PC-9 (cell line): ENCODE data around the gene LXN. TPM values are rescaled to one million over a fixed set of nuclear protein-coding genes. Genes with fewer than 3 reads are reported as not detected.

Source experiments
- BruUV-seq: library from RNA; stranded (reverse); fragments of 400-500 nt; replicated peaks from 2 replicates; lab custom pipeline; 2021; lab: Mats Ljungman, UMichigan
- CTCF ChIA-PET: fragments of 300-600 bp; sonication (Branson Sonifier 250); formaldehyde crosslinking; loops from one replicate; lab custom pipeline; 2022; ENCODE audit warnings: antibody characterized with exemption; lab: Charles Lee
- POLR2A ChIA-PET: fragments of 300-600 bp; sonication (Branson Sonifier 250); formaldehyde crosslinking; loops from one replicate; lab custom pipeline; 2022; ENCODE audit warnings: antibody characterized with exemption; ENCODE audit not compliant: unreplicated experiment; lab: Charles Lee
- DNase-seq, 2 experiments: peaks; one replicate each; pipeline versions ENCODE4 v3.0.0 to v3.0.0-alpha.2; 2015 to 2022; ENCODE audit warnings: mixed read lengths in 1 of 2
- H2AFZ ChIP-seq: fragments of 200-600 bp; sonication (generic); 2 replicates; pipeline ENCODE4 v1.8.1; 2017; ENCODE audit warnings: antibody characterized with exemption
- H3F3A ChIP-seq: fragments of 200-600 bp; sonication (generic); 2 replicates; pipeline ENCODE4 v1.8.1; 2017; ENCODE audit warnings: antibody characterized with exemption, mild to moderate bottlenecking, low read depth; ENCODE audit not compliant: insufficient read depth
- H3K27ac ChIP-seq: fragments of 200-600 bp; sonication (generic); 2 replicates; pipeline ENCODE4 v1.6.1; 2016; ENCODE audit warnings: mixed run types
- H3K27me3 ChIP-seq: fragments of 200-600 bp; sonication (generic); 2 replicates; pipeline ENCODE4 v1.6.1; 2016; ENCODE audit warnings: low read depth, mixed run types; ENCODE audit not compliant: insufficient read depth
- H3K36me3 ChIP-seq: fragments of 200-600 bp; sonication (generic); 2 replicates; pipeline ENCODE4 v1.6.1; 2016; ENCODE audit warnings: low read depth, mixed run types
- H3K4me1 ChIP-seq: fragments of 200-600 bp; sonication (generic); replicated peaks from 2 replicates; pipeline ENCODE4 v1.6.1; 2016; ENCODE audit warnings: mixed run types; ENCODE audit not compliant: insufficient read depth
- H3K4me2 ChIP-seq: fragments of 200-600 bp; sonication (generic); 2 replicates; pipeline ENCODE4 v1.6.1; 2017; ENCODE audit warnings: mixed run types
- H3K4me3 ChIP-seq: fragments of 200-600 bp; sonication (generic); 2 replicates; pipeline ENCODE4 v1.6.1; 2016; ENCODE audit warnings: mixed run types
- H3K79me2 ChIP-seq: fragments of 200-600 bp; sonication (generic); 2 replicates; pipeline ENCODE4 v1.6.1; 2017; ENCODE audit warnings: low read depth, mixed run types
- H3K9me2 ChIP-seq: fragments of 200-600 bp; sonication (generic); 2 replicates; pipeline ENCODE4 v1.8.1; 2017; ENCODE audit warnings: mild to moderate bottlenecking; ENCODE audit not compliant: insufficient read depth
- H3K9me3 ChIP-seq: fragments of 200-600 bp; sonication (generic); 2 replicates; pipeline ENCODE4 v1.8.1; 2016; ENCODE audit warnings: low read depth; ENCODE audit not compliant: insufficient read depth
- H4K20me1 ChIP-seq: fragments of 200-600 bp; sonication (generic); 2 replicates; pipeline ENCODE4 v1.8.1; 2017; ENCODE audit not compliant: insufficient read depth
- EZH2 ChIP-seq: fragments of 200-600 bp; sonication (generic); IDR thresholded peaks from 2 replicates; pipeline ENCODE4 v1.8.0; 2017; ENCODE audit warnings: antibody characterized with exemption, low read depth
- intact Hi-C: fragments of 100-400 bp; cut with micrococcal nuclease; formaldehyde crosslinking; loops from one replicate; pipeline ENCODE4 v1.10.0; 2022; ENCODE audit not compliant: unreplicated experiment
- total RNA-seq: library from RNA; stranded (reverse); gene quantifications from 2 replicates; pipeline ENCODE4 v1.2.3, GENCODE V29; 2021
- TF ChIP-seq, protein P1 (sequence below): fragments of 200-600 bp; sonication (generic); conservative IDR thresholded peaks from 2 replicates; pipeline ENCODE4 v1.6.1; 2017; ENCODE audit warnings: mixed run types, antibody characterized with exemption, mild to moderate bottlenecking, moderate library complexity

The LXN gene
- total RNA-seq, 1 experiment from 2014 or later, result not detected

DNA sequence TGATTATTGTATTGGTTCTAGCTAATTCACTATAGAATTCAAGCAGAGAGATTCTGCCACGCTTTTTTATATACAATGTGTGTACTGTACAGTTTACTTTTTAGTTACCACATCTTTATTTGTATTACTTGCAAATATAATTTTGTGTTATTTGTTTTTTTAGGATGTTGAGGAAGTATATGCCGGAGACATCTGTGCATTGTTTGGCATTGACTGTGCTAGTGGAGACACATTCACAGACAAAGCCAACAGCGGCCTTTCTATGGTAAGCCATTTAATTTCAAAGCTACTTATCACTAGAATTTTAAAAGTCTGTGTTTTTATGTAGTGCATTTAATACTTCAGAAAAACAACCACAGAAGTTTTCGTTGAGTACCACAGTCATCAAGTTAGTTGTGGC is 11.7 kb downstream of the LXN start:
- Histone ChIP-seq H3K27ac (no peak overlapping the region), H3K4me1 (no peaks in the 10 kb centered on the region), H4K20me1 (no peaks in the 10 kb centered on the region), H3K79me2 (no peaks in the 10 kb centered on the region), H3K4me3 (no peak overlapping the region), H3K36me3 (peaks cover 69% of the 10 kb centered on the region), H3F3A (peaks cover 4% of the 10 kb centered on the region; the same call in 1 of the 2 replicates), H3K27me3 (no peaks in the 10 kb centered on the region), H3K9me2 (no peaks in the 10 kb centered on the region), H3K4me2 (no peak overlapping the region), H2AFZ (no peak overlapping the region), H3K9me3 (no peaks in the 10 kb centered on the region)
- intact Hi-C loops, result no loop called here
- TF ChIP-seq EZH2, result no peak
- ChIA-PET POLR2A (interaction anchor here (0.7 kb wide), 1 partner anchor 551 kb away, joined by 9 read pairs; the partner anchor contains the start of gene RSRC1), CTCF (interaction anchor here (0.9 to 2.4 kb wide), 3 partner anchors 16 to 166 kb away, joined by 3 to 7 read pairs (median 6); no protein-coding TSS in a partner anchor)
- BruUV-seq, result no TSS peak
- DNase-seq, result no peak

DNA sequence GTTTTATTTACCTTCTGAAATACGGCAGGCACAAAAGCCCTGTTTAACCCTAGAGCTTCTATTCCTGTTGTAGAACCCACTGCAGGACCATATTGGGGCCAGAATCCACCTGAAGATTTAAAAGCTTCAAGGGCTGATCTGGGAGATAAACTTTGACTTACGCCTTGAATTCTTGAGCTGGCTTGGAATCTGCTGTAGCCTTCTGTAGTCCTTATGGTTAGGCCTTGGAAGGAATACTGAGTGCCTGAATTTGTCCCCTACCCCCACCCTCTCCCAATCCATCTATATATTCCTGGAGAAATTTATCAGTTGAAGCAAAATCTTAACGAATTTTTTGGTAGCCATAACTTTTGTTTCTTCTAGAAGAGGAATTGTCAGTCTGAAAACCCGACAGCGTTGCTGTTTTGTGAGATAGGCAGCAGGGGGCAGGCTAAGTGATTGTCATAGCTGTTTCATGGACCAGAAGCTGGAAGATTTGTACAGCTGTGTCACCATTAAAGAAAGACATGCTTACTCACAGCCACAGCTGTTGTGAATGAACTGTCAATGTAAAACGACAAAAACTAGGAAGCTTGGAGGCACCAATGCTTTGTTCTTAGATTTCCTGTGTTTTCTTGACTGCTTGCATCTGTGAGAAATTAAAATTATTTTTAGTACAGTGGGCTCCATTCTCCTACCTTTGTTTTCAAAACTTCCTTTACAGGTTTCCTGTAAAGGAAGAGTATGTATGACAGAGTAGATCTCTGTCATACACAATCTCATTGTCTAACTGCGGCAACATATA is 12.8 kb downstream of the LXN start:
- peaks cover 4% of the 10 kb centered on the region; the same call in 1 of the 2 replicates for H3F3A ChIP-seq
- TF ChIP-seq, protein P1, sequence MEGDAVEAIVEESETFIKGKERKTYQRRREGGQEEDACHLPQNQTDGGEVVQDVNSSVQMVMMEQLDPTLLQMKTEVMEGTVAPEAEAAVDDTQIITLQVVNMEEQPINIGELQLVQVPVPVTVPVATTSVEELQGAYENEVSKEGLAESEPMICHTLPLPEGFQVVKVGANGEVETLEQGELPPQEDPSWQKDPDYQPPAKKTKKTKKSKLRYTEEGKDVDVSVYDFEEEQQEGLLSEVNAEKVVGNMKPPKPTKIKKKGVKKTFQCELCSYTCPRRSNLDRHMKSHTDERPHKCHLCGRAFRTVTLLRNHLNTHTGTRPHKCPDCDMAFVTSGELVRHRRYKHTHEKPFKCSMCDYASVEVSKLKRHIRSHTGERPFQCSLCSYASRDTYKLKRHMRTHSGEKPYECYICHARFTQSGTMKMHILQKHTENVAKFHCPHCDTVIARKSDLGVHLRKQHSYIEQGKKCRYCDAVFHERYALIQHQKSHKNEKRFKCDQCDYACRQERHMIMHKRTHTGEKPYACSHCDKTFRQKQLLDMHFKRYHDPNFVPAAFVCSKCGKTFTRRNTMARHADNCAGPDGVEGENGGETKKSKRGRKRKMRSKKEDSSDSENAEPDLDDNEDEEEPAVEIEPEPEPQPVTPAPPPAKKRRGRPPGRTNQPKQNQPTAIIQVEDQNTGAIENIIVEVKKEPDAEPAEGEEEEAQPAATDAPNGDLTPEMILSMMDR, result peak; percentile 85
- no peak for TF ChIP-seq EZH2
- H3K4me1 ChIP-seq, result no peaks in the 10 kb centered on the region
- intact Hi-C loops, result loop anchor here (1.0 kb wide), 2 partner anchors 68 to 132 kb away; no protein-coding TSS in a partner anchor
- H3K79me2 ChIP-seq, result no peaks in the 10 kb centered on the region
- peak; percentile 39 to 57 for DNase-seq
- H3K27ac ChIP-seq, result peak overlapping the region; percentile 11; the same call in 1 of the 2 replicates
- no TSS peak for BruUV-seq
- CTCF ChIA-PET, result interaction anchor here (0.7 to 2.4 kb wide), 11 partner anchors 11 to 1053 kb away, joined by 3 to 16 read pairs (median 6); no protein-coding TSS in a partner anchor
- H3K4me2 ChIP-seq, result no peak overlapping the region
- H3K9me2 ChIP-seq, result no peaks in the 10 kb centered on the region
- no peak overlapping the region for H2AFZ ChIP-seq
- H3K4me3 ChIP-seq, result no peak overlapping the region
- peaks cover 71% of the 10 kb centered on the region for H3K36me3 ChIP-seq
- no peaks in the 10 kb centered on the region for H3K27me3 ChIP-seq
- H3K9me3 ChIP-seq, result no peaks in the 10 kb centered on the region
- POLR2A ChIA-PET, result interaction anchor here (0.6 to 0.7 kb wide), 3 partner anchors 16 to 130 kb away, joined by 3 to 5 read pairs (median 4); no protein-coding TSS in a partner anchor
- H4K20me1 ChIP-seq, result no peaks in the 10 kb centered on the region

GRCh38 chr3:158658889-158659288 is 13.6 kb downstream of the LXN start:
- intact Hi-C loops, result loop anchor here (1.0 kb wide), 2 partner anchors 68 to 132 kb away; no protein-coding TSS in a partner anchor
- no peaks in the 10 kb centered on the region for H4K20me1 ChIP-seq
- H3K4me1 ChIP-seq, result no peaks in the 10 kb centered on the region
- no peaks in the 10 kb centered on the region for H3K27me3 ChIP-seq
- TF ChIP-seq EZH2, result no peak
- TF ChIP-seq, protein P1, result no peak
- POLR2A ChIA-PET, result no interaction called here
- H3K27ac ChIP-seq, result peak overlapping the region; percentile 11; the same call in 1 of the 2 replicates
- H3K4me3 ChIP-seq, result no peak overlapping the region
- no TSS peak for BruUV-seq
- H3K4me2 ChIP-seq, result no peak overlapping the region
- H3K9me3 ChIP-seq, result no peaks in the 10 kb centered on the region
- CTCF ChIA-PET, result interaction anchor here (1.1 to 2.2 kb wide), 6 partner anchors 10 to 132 kb away, joined by 3 to 16 read pairs (median 8); no protein-coding TSS in a partner anchor
- H2AFZ ChIP-seq, result no peak overlapping the region
- peaks cover 68% of the 10 kb centered on the region for H3K36me3 ChIP-seq
- peaks cover 4% of the 10 kb centered on the region; the same call in 1 of the 2 replicates for H3F3A ChIP-seq
- no peaks in the 10 kb centered on the region for H3K79me2 ChIP-seq
- no peak for DNase-seq
- no peaks in the 10 kb centered on the region for H3K9me2 ChIP-seq
